ENCODE measurements around the gene PDE10A. TPM values are rescaled to one million over a fixed set of nuclear protein-coding genes. Genes with fewer than 3 reads are reported as not detected.

PDE10A gene
- total RNA-seq, 1 experiment from 2014 or later: 0.31 TPM

DNA sequence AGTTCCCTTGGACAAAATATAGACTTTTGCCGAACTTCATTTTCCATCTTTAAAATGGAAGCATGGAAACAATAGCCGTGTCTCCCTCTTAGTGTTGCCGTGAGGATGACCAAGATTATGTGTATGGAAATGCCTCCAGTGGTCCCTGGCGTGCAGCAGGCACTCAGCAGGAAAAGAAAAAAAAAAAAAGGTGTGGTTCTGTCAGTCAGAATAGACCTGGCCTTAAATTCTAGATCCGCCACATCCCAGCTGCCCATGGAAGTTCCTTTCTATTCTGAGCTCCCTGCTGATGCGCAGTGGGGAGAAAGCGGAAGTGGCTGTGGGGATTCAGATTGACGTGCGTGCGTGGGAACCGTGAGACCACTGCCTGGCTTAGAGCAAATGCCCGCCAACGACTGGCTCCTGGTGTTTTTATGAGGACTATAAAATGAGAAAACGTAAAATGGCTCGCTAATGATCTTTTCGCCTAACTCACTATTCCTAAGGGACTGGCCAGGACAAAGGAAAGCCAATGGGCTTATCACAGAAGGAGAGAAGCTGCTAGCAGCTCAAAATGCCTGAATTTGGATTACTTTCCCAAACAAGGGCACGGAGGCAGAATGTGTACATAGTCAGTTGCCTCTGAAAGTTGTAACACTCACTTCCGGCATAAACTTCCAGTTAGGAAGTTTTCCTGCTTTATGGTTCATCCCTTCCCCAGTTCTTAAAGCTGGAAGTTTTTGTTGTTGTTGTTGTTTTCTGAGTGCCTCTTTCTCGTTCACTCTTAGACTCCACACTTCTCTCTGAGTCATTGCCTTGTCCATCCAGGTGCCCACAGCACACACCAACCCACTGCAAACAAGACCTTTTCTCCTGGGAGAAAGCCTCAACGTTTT, 11.4 kb upstream of the PDE10A start:
- H4K20me1 ChIP-seq (ENCODE audit: control insufficient read depth, insufficient read depth, insufficient read length): no peaks in the 10 kb centered on the region
- H3K56ac ChIP-seq (ENCODE audit: insufficient read length, low read depth, low read length): no peak overlapping the region
- H2BK120ac ChIP-seq (ENCODE audit: low read depth, low read length, poor library complexity, severe bottlenecking): no peak overlapping the region
- H3K79me1 ChIP-seq (ENCODE audit: insufficient read depth, low read depth, low read length, poor library complexity, severe bottlenecking): no peaks in the 10 kb centered on the region
- H4K91ac ChIP-seq (ENCODE audit: insufficient read length, low read depth, low read length): no peak overlapping the region
- no peaks in the 10 kb centered on the region for H3K23me2 ChIP-seq (ENCODE audit: insufficient read length, low read depth, low read length, poor library complexity, severe bottlenecking)
- Mint-ChIP-seq H3K27me3 (ENCODE audit: low read depth) (peaks cover 9% of the 10 kb centered on the region), H3K27ac (no peak overlapping the region; a peak in 2 of 7 replicates), H3K4me1 (peaks cover 25 to 41% of the 10 kb centered on the region in 2 experiments), H3K9me3 (peaks cover 0 to 1% of the 10 kb centered on the region in 2 experiments; a peak in 2 of 5 replicates), H3K36me3 (ENCODE audit: insufficient read depth in 1 of 3, low read depth in 3 of 3) (no peaks in the 10 kb centered on the region; a peak in 1 of 7 replicates), H3K4me3 (no peak overlapping the region)
- no peak overlapping the region for H3K14ac ChIP-seq (ENCODE audit: insufficient read depth, low read length)
- H2AK5ac ChIP-seq (ENCODE audit: insufficient read length, low read length): no peak overlapping the region
- no peak overlapping the region for H2AFZ ChIP-seq (ENCODE audit: low read length)
- H3K4me1 ChIP-seq (ENCODE audit: insufficient read depth, low read length): no peaks in the 10 kb centered on the region; the same call in 1 of the 2 replicates
- H3K4me2 ChIP-seq (ENCODE audit: insufficient read depth, insufficient read length, low read length): no peak overlapping the region
- H3K27ac ChIP-seq (ENCODE audit: insufficient read length, low read depth, low read length): no peak overlapping the region
- H3T11ph ChIP-seq (ENCODE audit: low read length): no peak overlapping the region
- no peak overlapping the region for H2BK15ac ChIP-seq (ENCODE audit: low read depth, low read length)
- no peak overlapping the region for H4K5ac ChIP-seq (ENCODE audit: insufficient read length, low read depth, low read length)
- no peak overlapping the region for H3K18ac ChIP-seq (ENCODE audit: insufficient read length, low read depth, low read length)
- H4K8ac ChIP-seq (replicated peaks; ENCODE audit: insufficient read length, low read depth, low read length): no peak overlapping the region
- no peaks in the 10 kb centered on the region for H3K79me2 ChIP-seq (ENCODE audit: insufficient read depth, low read length)
- no peak for DNase-seq
- H2BK20ac ChIP-seq (ENCODE audit: low read depth, low read length, poor library complexity, severe bottlenecking): no peak overlapping the region
- no peak overlapping the region for H3K23ac ChIP-seq (ENCODE audit: insufficient read length, low read depth, low read length)
- no peak overlapping the region for H2BK5ac ChIP-seq (ENCODE audit: insufficient read length, low read length)
- H2BK12ac ChIP-seq (ENCODE audit: insufficient read length, low read depth, low read length): no peak overlapping the region
- TF ChIP-seq CTCF (conservative IDR thresholded peaks at IDR 0.05): no peak
- WGBS (ENCODE audit: extremely low coverage, insufficient read length, low lambda C conversion rate): no CpG with 5 or more reads among the region's 20 CpGs
- H3K9ac ChIP-seq (ENCODE audit: extremely low read depth, insufficient read length, low read length): no peak overlapping the region
- no peaks in the 10 kb centered on the region for H3K27me3 ChIP-seq (ENCODE audit: insufficient read depth, low read length)
- no peaks in the 10 kb centered on the region for H3K9me3 ChIP-seq (ENCODE audit: control insufficient read depth, low read depth, low read length)
- H3K4ac ChIP-seq (ENCODE audit: low read depth, low read length): no peak overlapping the region

Data from H9 (cell line).